Ecto neural progenitor cell (in vitro differentiated cells): Measurements from ENCODE around the gene WFIKKN2.
A peak's percentile ranks its signal among the peaks of the same experiment; 100 is the strongest.

ENCODE experiments used
- DNase-seq: peaks from one replicate; pipeline ENCODE4 v3.0.0-alpha.2; 2018; ENCODE audit warnings: low spot score

The WFIKKN2 gene

DNA sequence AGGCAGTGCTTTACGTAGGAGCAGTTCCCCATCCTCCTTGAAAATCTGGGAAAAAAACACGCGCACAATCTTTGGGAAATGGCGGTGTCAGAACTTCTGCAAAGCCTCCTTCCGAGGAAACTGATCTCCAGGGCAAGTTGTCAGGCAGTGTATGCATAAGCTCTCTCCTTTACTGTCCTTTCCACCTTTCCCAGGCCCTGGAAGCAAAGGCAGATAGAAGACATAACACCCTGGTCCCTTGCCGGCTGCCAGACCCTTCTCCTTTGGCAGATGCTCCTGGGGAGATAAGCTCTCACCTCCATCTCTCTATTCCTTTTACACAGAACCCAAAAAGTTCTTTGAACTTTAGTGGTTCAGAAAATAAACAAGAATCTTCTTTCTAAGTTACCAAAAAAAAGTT, 18.4 kb downstream of the WFIKKN2 start:
- DNase-seq = peak; percentile 33

- no peak for DNase-seq
Measured at GRCh38 chr17:50855708-50856330, 20.4 kb downstream of the WFIKKN2 start.

DNA sequence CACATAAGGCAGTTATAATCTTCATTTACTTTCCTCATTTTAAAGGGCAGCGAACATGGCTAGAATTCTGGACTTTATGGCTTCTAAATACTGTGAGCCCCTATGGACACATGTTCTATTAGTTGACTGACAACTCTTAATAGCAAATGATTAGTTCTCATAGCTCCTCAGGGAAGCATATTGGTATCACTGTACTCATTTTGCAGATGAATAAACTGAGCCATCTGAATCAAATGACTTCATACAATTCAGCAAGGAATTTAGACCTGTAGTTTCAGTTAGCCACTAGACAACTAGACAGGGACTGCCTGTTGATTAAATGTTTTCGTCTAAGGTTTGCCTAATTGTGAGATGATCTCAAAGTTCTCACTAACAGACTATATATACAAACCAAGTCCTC, 21.0 kb downstream of the WFIKKN2 start:
- DNase-seq = no peak

DNA sequence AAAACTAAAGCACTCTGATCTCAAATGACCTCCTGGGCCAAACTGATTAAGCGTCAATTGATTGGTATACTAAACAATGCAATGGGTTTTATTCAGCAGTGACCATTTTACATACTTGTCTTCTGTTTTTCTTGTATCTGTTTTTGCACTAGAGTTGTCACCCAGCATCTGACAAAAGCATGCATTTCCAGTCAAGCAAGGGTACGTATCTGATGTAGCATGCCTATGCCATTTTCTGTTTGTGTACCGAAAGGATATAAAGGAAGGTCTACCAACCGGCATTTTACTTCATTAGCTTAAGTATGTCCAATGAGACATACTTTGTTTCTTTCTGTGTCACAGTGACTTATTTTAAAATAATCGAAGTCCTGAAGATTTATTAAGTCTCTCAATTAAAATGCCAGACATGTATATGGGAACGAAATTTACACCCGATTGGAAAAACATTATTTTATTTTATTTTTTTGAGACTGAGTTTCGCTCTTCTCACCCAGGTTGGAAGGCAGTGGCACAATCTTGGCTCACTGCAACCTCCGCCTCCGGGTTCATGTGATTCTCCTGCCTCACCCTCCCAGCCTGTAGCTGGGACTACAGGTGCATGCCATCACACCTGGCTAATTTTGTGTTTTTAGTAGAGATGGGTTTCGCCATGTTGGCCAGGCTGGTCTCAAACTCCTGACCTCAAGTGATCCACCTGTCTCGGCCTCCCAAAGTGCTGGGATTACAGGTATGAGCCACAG, 23.3 kb downstream of the WFIKKN2 start:
- DNase-seq = peak; percentile 4

DNA sequence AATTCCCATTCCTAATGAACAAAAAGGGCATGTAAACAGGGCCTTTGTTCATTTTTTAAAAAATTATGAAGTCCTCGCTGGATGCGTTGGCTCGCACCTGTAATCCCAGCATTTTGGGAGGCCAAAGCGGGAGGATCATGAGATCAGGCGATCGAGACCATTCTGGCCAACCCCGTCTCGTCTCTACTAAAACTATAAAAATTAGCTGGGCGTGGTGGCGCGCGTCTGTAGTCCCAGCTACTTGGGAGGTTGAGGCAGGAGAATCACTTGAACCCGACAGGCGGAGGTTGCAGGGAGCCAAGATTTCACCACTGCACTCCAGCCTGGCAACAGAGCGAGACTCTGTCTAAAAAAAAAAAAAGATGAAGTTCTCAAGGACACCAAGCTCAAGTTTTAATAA, 24.3 kb downstream of the WFIKKN2 start:
- peak; percentile 38 for DNase-seq

GRCh38 chr17:50861334-50861676, 25.9 kb downstream of the WFIKKN2 start:
- no peak for DNase-seq

DNA sequence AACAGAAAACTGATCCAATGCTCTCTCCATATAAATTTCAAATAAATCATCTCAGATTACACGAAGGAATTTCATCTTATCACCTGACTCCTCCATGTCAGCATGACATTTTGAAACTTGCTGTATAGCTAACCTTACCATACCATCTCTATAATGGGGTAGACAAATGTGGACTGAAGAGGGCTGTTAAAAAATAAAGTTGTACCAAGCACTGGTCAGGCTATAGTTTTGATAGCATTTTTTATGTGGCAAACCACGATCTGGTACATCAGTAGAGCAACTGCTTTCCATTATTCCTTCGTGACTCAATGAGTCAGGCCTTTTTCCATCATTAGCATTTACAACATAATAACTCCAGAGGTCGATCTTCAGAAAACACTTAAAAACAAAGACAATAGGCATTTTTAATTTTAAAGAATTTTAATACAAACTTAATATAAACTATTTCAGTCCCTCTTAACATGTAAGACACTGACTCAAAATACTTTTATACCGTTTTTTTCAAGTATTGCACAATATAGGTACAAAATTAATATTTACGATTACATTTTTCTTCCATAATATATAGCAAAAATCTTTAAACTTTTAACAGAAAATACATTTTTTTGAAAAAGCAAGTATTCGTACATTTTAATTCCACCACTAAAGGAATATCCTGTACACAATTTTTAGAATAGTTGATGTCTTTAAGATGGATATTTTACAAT, 26.6 kb downstream of the WFIKKN2 start:
- DNase-seq = no peak

GRCh38 chr17:50863221-50863843, 27.9 kb downstream of the WFIKKN2 start:
- peak; percentile 71 for DNase-seq

GRCh38 chr17:50863931-50864330, 28.5 kb downstream of the WFIKKN2 start:
- no peak for DNase-seq

DNA sequence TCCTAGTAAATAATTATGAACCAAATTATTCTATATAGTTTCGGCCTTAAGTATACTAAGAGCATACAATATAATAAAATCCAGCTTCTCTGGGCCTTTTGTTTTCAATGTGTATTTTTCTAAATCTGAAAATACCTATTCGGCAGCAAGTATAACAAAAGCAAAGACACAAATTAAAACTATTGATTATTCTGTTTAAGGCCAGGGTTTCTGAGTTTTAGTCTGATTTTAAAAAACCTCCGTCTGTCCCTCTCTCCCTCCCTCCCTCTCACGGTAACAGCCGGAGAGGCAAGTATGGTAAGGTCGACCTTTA, 29.3 kb downstream of the WFIKKN2 start:
- DNase-seq = no peak

- DNase-seq = peak; percentile 82
Measured at GRCh38 chr17:50865060-50865867, 29.9 kb downstream of the WFIKKN2 start.

- DNase-seq = no peak
Measured at GRCh38 chr17:50865868-50866260, 30.5 kb downstream of the WFIKKN2 start.

- peak; percentile 100 for DNase-seq
Measured at GRCh38 chr17:50866261-50866949, 31.0 kb downstream of the WFIKKN2 start, which contains the start of gene TOB1. TOB1 (minus strand) TSS chr17:50866354; CDS start chr17:50864017, 2,337 bp downstream.

- peak; percentile 90 for DNase-seq
Measured at GRCh38 chr17:50866950-50867362, 31.6 kb downstream of the WFIKKN2 start.

DNA sequence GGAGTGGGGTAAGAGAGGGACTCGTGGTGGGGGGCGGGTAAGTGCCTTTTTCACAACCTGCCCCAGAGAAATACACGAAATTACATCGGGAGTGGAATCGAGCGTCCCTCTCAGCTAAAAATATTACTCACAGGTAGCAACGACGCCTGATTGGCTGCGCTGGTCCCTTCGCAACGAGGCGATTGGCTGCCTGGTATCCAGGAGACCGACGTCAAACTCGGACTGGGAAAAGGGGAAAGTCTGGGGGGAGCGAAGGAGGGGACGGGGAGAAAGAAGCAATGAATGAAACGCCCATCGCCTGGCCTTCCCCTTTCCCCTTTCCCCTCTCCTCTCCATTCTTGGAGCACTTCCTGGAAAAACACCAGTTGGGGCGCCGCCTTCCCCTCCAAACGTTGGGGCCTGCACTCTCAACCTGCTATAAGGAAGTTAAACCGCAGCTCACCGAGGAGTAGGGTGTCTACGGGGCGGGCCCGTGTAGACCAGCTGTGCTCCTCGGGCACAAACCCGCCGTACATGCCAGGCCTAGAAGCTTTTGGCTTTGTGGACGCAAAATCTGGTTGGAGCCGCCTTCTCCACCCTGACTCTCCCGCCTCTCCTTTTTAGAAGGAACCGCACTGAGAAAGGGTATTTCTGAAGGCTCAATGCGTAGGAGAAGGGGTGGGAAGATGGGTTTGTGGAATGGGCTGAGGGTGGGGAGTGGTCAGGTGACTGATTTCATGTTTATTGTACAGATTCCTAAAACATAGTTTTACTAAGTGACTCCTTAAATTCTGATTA, 32.2 kb downstream of the WFIKKN2 start:
- DNase-seq = peak; percentile 99

DNA sequence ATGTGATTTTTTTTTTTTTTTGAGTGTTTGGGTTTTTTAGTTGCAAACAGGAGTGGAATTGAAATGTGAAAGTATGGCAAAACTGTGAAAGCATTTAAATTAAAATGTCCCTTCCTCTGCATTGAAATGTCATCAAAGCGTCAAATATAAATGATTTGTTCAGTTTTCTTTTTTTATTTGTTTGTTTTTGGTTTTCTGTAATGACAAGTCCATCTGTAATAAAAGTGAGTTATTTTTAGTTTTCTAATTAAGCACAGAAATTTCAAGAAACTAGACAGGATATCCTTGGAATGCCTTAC, 32.7 kb downstream of the WFIKKN2 start:
- no peak for DNase-seq

DNA sequence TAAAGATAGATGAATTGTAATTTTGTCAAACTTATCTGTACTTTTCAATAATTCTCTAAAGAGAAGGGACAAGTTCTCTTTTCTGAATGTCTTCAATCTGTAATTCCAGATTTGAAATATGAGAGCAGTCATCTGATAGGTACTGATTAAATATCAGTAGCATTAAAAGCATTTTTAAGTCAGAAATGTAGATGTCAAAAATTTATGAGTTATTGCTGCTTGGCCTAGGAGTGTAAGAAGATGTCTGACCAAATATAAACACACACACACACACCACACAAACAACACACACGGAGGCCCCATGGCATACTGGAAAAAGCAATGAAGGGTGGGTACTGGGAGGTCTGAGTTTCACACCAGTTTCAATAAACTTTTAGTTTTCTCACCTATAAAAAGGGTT, 33.2 kb downstream of the WFIKKN2 start:
- DNase-seq = no peak

GRCh38 chr17:50871364-50871763, 36.0 kb downstream of the WFIKKN2 start:
- DNase-seq = no peak

GRCh38 chr17:50871898-50872297, 36.5 kb downstream of the WFIKKN2 start:
- DNase-seq = peak; percentile 15

DNA sequence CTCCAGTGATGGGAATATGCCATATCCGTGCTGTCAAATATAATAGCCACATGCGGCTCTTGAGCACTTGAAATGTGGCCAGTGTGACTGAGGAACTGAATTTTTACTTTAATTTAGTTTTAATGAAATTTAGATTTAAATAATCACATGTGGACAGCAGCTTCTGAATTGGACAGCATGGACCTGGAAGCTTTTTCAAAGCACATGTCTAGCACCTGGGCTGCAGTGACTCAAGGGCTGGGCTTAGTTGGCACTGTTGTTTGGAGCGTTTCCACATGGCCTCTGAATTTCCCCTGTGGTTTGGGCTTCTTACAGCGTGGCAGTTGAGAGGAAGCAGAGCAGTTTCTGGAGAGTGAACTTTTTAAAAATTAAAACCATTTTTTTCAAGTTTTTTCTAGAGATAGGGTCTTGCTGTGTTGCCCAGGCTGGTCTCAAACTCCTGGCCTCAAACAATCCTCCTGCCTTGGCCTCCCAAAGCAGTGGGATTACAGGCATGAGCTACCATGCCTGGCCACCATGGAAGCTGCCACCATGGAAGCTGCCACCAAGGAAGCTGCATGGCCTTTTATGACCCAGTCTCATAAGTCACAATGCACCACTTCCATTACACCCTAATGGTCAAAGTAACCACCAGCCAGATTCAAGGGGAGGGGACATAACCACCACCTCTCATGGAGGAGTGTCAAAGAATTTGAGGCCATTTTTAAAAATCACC, 37.5 kb downstream of the WFIKKN2 start:
- peak; percentile 40 for DNase-seq
